ENCODE results near the gene ZYG11B.
"Not testable (repeated sequence)": the region's sequence is repeated elsewhere in the genome, so short reads cannot be mapped to it uniquely, and the experiment has no call there.

ZYG11B gene

DNA sequence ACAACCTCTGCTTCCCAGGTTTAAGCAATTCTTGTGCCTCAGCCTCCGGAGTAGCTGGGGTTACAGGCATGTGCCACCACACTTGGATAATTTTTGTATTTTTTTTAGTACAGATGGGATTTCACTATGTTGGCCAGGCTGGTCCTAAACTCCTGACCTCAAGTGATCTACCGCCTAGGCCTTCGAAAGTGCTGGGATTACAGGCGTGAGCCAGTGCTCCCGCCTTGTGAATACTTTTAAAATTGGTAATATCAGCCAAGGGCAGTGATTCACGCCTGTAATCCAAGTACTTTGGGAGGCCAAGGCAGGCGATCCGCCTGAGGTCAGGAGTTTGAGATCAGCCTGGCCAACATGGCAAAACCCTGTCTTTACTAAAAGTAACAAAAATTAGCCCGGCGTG lies 33.7 kb downstream of the ZYG11B start:
- DNase-seq = no peak

GRCh38 chr1:52767596-52768280 lies 41.5 kb downstream of the ZYG11B start:
- DNase-seq = no peak

- no peak for DNase-seq
These were observed 43.2 kb downstream of the ZYG11B start for GRCh38 chr1:52769346-52770033.

DNA sequence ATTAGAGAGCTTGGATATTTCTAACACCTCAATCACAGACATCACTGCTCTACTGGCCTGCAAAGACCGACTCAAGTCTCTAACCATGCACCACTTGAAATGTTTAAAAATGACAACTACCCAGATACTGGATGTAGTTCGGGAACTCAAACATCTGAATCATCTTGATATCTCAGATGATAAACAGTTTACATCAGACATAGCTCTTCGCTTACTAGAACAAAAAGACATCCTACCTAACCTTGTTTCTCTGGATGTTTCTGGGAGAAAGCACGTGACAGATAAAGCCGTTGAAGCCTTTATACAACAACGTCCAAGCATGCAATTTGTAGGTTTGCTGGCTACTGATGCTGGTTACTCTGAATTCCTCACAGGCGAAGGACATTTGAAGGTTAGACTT lies 45.1 kb downstream of the ZYG11B start:
- DNase-seq = no peak

DNA sequence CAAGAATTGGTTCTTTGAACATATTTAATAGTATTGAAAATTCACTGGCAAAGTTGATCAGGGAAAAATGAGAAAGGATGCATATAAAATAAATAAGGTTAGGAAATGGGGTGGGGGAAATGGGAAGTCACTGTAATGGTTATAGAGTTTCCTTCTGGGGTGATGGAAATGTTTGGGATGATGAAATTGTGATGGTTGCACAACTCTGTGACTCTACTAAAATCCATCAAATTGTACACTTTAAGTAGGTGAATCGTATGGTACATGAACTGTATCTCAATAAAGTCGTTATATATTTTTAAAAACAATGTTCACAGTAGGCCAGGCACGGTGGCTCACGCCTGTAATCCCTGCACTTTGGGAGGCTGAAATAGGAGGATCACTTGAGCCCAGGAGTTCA lies 59.9 kb downstream of the ZYG11B start:
- DNase-seq = no peak

DNA sequence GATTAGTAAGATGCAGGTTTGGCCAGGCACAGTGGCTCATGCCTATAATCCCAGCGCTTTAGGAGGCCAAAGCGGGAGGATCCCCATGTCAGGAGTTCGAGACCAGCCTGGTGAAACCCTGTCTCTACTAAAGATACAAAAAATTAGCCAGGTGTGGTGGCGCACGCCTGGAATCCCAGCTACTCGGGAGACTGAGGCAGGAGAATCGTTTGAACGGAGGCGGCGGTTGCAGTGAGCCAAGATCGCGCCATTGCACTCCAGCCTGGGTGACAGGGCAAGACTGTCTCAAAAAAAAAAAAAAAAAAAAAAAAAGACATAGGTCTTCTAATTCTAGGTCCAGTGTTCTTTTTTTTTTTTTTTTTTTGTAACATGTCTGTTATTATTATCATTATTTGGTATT lies 64.2 kb downstream of the ZYG11B start:
- not testable (repeated sequence) for DNase-seq

GRCh38 chr1:52792036-52792435 lies 65.8 kb downstream of the ZYG11B start:
- DNase-seq = no peak

GRCh38 chr1:52793717-52794116 lies 67.5 kb downstream of the ZYG11B start:
- not testable (repeated sequence) for DNase-seq

- no peak for DNase-seq
These were observed 69.2 kb downstream of the ZYG11B start for GRCh38 chr1:52795464-52795863.

DNA sequence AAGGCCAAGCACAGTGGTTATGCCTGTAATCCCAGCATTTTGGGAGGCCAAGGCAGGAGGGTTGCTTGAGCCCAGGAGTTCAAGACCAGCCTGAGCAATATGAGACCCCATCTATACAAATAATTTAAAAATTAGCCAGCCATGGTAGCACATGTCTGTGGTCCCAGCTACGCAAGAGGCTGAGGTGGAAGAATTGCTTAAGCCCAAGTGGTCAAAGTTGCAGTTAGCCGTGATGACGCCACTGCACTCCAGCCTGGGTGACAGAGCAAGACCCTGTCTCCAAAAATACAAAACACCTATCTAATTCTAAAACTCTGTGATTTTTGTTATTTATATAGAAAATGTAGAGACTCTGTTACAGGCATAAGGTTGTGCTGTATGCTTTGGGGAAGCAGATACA lies 72.1 kb downstream of the ZYG11B start:
- DNase-seq = no peak

DNA sequence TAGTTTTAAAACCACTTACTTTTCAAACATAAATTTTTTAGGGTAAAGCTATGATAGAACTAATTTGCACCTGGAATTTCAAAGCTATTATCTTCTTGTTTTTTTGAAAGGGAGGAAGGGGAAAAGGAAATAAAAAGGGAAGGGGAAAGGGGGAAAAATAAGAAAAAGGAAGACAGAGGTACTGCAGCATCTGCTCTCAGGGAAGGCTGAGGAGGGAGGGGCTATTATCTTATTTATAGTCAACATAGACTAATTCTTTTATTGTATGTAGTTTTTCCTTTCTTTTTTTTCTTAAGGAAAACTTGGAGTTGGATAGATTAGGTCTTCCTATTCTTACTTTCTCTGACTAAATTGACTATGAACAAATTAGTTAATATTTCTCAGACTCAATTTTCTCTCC lies 74.8 kb downstream of the ZYG11B start:
- DNase-seq = no peak

GRCh38 chr1:52804083-52804482 lies 77.8 kb downstream of the ZYG11B start:
- not testable (repeated sequence) for DNase-seq

DNA sequence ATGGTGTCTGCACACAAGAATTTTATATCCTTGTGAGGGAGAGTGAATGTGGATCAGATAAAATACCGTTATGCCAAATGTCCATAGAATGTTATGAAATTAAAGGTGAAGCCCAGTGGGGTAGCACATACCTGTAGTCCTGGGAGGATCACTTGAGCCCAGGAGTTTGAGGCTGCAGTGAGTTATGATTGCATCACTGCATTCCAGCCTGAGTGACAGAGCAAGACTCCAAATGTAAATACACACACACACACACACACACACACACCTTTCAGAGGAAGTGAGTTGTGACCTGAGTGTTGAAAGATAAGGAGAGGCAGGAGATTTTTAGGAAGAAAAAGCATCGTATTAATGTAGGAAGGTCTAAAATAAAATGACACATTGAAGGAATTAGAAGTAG lies 88.2 kb downstream of the ZYG11B start:
- DNase-seq = no peak

DNA sequence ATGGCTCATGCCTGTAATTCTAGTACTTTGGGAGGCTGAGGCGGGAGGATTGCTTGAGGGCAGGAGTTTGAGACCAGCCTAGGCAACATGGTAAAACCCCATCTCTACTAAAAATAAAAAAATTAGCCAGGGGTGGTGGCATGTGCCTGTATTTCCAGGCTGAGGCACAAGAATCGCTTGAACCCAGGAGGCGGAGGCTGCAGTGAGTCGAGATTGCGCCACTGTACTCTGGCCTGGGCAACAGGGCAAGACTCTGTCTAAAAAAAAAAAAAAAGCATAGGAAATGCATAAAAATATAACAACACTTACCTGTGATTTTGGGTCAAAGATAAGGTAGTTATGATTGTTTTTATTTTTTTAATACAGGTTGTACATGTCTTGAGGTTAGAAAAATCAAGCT lies 94.6 kb downstream of the ZYG11B start:
- not testable (repeated sequence) for DNase-seq

- no peak for DNase-seq
These were observed 99.6 kb downstream of the ZYG11B start for GRCh38 chr1:52825868-52826267.

GRCh38 chr1:52834798-52835197 lies 108.5 kb downstream of the ZYG11B start:
- no peak for DNase-seq

- DNase-seq = no peak
These were observed 109.8 kb downstream of the ZYG11B start for GRCh38 chr1:52836035-52836434.

- DNase-seq = not testable (repeated sequence)
These were observed 112.9 kb downstream of the ZYG11B start for GRCh38 chr1:52839175-52839574.

GRCh38 chr1:52842643-52843310 lies 116.5 kb downstream of the ZYG11B start, which contains the start of gene ZYG11A:
Gene ZYG11A (plus strand): TSS chr1:52842760. CDS start chr1:52842884, 124 bp downstream.
- peak; percentile 87 for DNase-seq

- not testable (repeated sequence) for DNase-seq
These were observed 118.9 kb downstream of the ZYG11B start for GRCh38 chr1:52845119-52845518.

DNA sequence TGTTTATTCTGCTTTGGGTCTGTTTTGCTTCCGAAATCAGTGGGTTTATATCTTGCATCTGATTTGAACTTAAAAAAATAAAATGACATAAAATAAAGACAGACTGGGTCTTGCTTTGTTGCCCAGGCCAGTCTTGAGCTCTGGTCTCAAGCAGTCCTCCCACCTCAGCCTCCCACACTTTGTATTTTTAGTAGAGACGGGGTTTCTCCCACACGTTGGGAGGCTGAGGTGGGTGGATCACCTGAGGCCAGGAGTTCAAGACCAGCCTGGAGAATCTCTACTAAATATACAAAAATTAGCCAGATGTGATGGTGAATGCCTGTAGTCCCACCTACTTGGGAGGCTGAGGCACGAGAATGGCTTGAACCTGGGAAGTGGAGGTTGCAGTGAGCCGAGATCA lies 122.2 kb downstream of the ZYG11B start:
- DNase-seq = no peak

- DNase-seq = no peak
These were observed 124.7 kb downstream of the ZYG11B start for GRCh38 chr1:52850951-52851350.

DNA sequence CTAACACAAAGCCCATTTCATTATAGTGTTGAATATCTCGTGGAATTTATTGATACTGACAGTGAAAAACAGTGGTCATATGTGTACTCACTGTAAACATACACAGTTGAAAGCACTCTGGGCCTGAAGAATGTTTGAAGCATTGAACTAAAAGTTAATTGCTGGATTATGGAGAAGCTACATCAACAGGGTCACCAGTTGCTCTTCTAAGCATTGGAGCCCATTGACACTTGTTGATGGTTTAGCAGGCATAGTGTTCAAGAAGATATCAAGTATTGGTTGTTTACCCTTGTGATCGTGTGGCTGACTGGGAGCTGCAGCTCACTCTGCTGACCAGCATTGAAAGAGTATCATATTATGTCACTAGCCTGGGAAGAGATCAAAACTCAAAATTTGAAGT lies 126.6 kb downstream of the ZYG11B start:
- no peak for DNase-seq

- DNase-seq = no peak
These were observed 129.3 kb downstream of the ZYG11B start for GRCh38 chr1:52855584-52855983.
